CD4-positive, CD25-positive, alpha-beta regulatory T cell (primary cell): ENCODE measurements around the gene RACGAP1. TPM values are rescaled to one million over a fixed set of nuclear protein-coding genes. Genes with fewer than 3 reads are reported as not detected.

Experiments
- ATAC-seq, 2 donors: fragments of 150-1000 bp; cut with Tn5 transposase; one replicate each; pipeline ENCODE4 v1.10.0; 2021; ENCODE audit warnings: low read depth in 2 of 2, moderate number of reproducible peaks in 2 of 2, moderate library complexity in 1 of 2
- DNase-seq, 3 donors: peaks; one replicate each; pipeline versions ENCODE4 v3.0.0 to v3.0.0-alpha.2; 2012 to 2022; ENCODE audit warnings: mixed read lengths in 1 of 3
- H3K27ac ChIP-seq: one replicate; pipeline ENCODE4 v1.7.0; 2013; ENCODE audit warnings: mild to moderate bottlenecking, low read length; ENCODE audit not compliant: insufficient read depth, poor library complexity, severe bottlenecking
- H3K27me3 ChIP-seq: one replicate; pipeline ENCODE4 v1.7.0; 2013; ENCODE audit warnings: low read length; ENCODE audit not compliant: control insufficient read depth, insufficient read depth
- H3K36me3 ChIP-seq: one replicate; pipeline ENCODE4 v1.7.0; 2013; ENCODE audit warnings: mild to moderate bottlenecking, low read length, moderate library complexity; ENCODE audit not compliant: control insufficient read depth, insufficient read depth
- H3K4me1 ChIP-seq: 2 replicates; pipeline ENCODE4 v1.7.0; 2013; ENCODE audit warnings: mild to moderate bottlenecking, low read length; ENCODE audit not compliant: insufficient read depth, control insufficient read depth, poor library complexity, severe bottlenecking
- H3K4me3 ChIP-seq: one replicate; pipeline ENCODE4 v1.7.0; 2013; ENCODE audit warnings: low read depth, mild to moderate bottlenecking, low read length, moderate library complexity
- H3K9me3 ChIP-seq, 2 experiments: 1 replicate in 1 of 2; 2 replicates in 1 of 2; pipeline ENCODE4 v1.7.0; 2013; ENCODE audit warnings: low read length in 2 of 2, mild to moderate bottlenecking in 1 of 2, moderate library complexity in 1 of 2; ENCODE audit not compliant: control insufficient read depth in 2 of 2
- H3K27ac Mint-ChIP-seq, 3 donors: one replicate each; pipeline ENCODE4 v1.8.0; 2020 to 2022; ENCODE audit warnings: mild to moderate bottlenecking in 3 of 3, mixed read lengths in 3 of 3, moderate library complexity in 2 of 3
- H3K27me3 Mint-ChIP-seq: one replicate; pipeline ENCODE4 v1.8.0; 2022; ENCODE audit warnings: mild to moderate bottlenecking, mixed read lengths
- H3K36me3 Mint-ChIP-seq: one replicate; pipeline ENCODE4 v1.8.0; 2020; ENCODE audit warnings: mixed read lengths
- H3K4me1 Mint-ChIP-seq, 4 donors: one replicate each; pipeline ENCODE4 v1.8.0; 2020 to 2022; ENCODE audit warnings: mixed read lengths in 4 of 4, mild to moderate bottlenecking in 1 of 4
- H3K4me3 Mint-ChIP-seq, 4 donors: one replicate each; pipeline ENCODE4 v1.8.0; 2020 to 2022; ENCODE audit warnings: mild to moderate bottlenecking in 4 of 4, mixed read lengths in 4 of 4, moderate library complexity in 3 of 4
- H3K9me3 Mint-ChIP-seq, 7 donors: one replicate each; pipeline ENCODE4 v1.8.0; 2020 to 2022; ENCODE audit warnings: mixed read lengths in 7 of 7, mild to moderate bottlenecking in 3 of 7, moderate library complexity in 2 of 7
- polyA plus RNA-seq, 4 donors: library from polyadenylated mRNA; unstranded; fragments of 300-500 nt; fragmentation: Illumina TruSeq; gene quantifications; one replicate each; pipeline ENCODE4 v1.2.3, GENCODE V29; 2021
- total RNA-seq: library from RNA; stranded (reverse); gene quantifications from one replicate; pipeline ENCODE4 v1.2.3, GENCODE V29; 2022

RACGAP1 gene
- total and polyA plus RNA-seq, 5 donors from 2014 or later = 17.1 to 22.9 (median 17.4) TPM

GRCh38 chr12:50053583-50053982 is 28.3 kb upstream of the RACGAP1 start:
- Histone ChIP-seq H3K4me1 (peaks cover 31% of the 10 kb centered on the region), H3K9me3 (no peaks in the 10 kb centered on the region), H3K27ac (no peak overlapping the region), H3K27me3 (peaks cover 25% of the 10 kb centered on the region), H3K36me3 (no peaks in the 10 kb centered on the region), H3K4me3 (no peak overlapping the region)
- Mint-ChIP-seq H3K27me3 (peaks cover 63% of the 10 kb centered on the region), H3K36me3 (no peaks in the 10 kb centered on the region), H3K4me1 (peaks cover 0 to 32% (median 17%) of the 10 kb centered on the region in 4 donors), H3K4me3 (peak overlapping the region in 1 of 4 donors; percentile 40), H3K27ac (no peak overlapping the region), H3K9me3 (peaks cover 0 to 2% (median 0%) of the 10 kb centered on the region in 7 donors)
- no peak for ATAC-seq
- no peak for DNase-seq

GRCh38 chr12:50052964-50053363 is 27.7 kb upstream of the RACGAP1 start:
- peak overlapping the region in 1 of 4 donors; percentile 40 for H3K4me3 Mint-ChIP-seq
- H3K27ac Mint-ChIP-seq = no peak overlapping the region
- H3K9me3 Mint-ChIP-seq = peaks cover 0 to 2% (median 0%) of the 10 kb centered on the region in 7 donors
- H3K27me3 Mint-ChIP-seq = peaks cover 69% of the 10 kb centered on the region
- H3K27me3 ChIP-seq = peaks cover 26% of the 10 kb centered on the region
- peaks cover 26% of the 10 kb centered on the region for H3K4me1 ChIP-seq
- H3K9me3 ChIP-seq = no peaks in the 10 kb centered on the region
- peaks cover 0 to 28% (median 17%) of the 10 kb centered on the region in 4 donors for H3K4me1 Mint-ChIP-seq
- H3K36me3 Mint-ChIP-seq = no peaks in the 10 kb centered on the region
- no peaks in the 10 kb centered on the region for H3K36me3 ChIP-seq
- no peak overlapping the region for H3K27ac ChIP-seq
- H3K4me3 ChIP-seq = no peak overlapping the region
- no peak for DNase-seq
- no peak for ATAC-seq

- Histone ChIP-seq H3K4me1 (peaks cover 23% of the 10 kb centered on the region), H3K36me3 (no peaks in the 10 kb centered on the region), H3K9me3 (no peaks in the 10 kb centered on the region), H3K27me3 (peaks cover 31% of the 10 kb centered on the region), H3K4me3 (no peak overlapping the region), H3K27ac (no peak overlapping the region)
- Mint-ChIP-seq H3K27ac (no peak overlapping the region), H3K9me3 (peaks cover 0 to 2% (median 0%) of the 10 kb centered on the region in 7 donors), H3K27me3 (peaks cover 74% of the 10 kb centered on the region), H3K4me3 (no peak overlapping the region), H3K4me1 (peaks cover 0 to 27% (median 17%) of the 10 kb centered on the region in 4 donors), H3K36me3 (no peaks in the 10 kb centered on the region)
- no peak for ATAC-seq
- DNase-seq = no peak
These were observed 27.2 kb upstream of the RACGAP1 start for GRCh38 chr12:50052544-50052943.

- no peak overlapping the region for H3K4me3 ChIP-seq
- no peak overlapping the region for H3K27ac ChIP-seq
- no peaks in the 10 kb centered on the region for H3K9me3 ChIP-seq
- no peaks in the 10 kb centered on the region for H3K36me3 Mint-ChIP-seq
- H3K4me3 Mint-ChIP-seq = no peak overlapping the region
- H3K27me3 Mint-ChIP-seq = peaks cover 70% of the 10 kb centered on the region
- peaks cover 27% of the 10 kb centered on the region for H3K27me3 ChIP-seq
- H3K36me3 ChIP-seq = no peaks in the 10 kb centered on the region
- H3K27ac Mint-ChIP-seq = peak overlapping the region in 1 of 3 donors; percentile 52
- peaks cover 0 to 17% (median 7%) of the 10 kb centered on the region in 4 donors for H3K4me1 Mint-ChIP-seq
- no peak for DNase-seq
- no peak for ATAC-seq
- peaks cover 14% of the 10 kb centered on the region for H3K4me1 ChIP-seq
- H3K9me3 Mint-ChIP-seq = peaks cover 0 to 2% (median 0%) of the 10 kb centered on the region in 7 donors
These were observed 26.0 kb upstream of the RACGAP1 start for GRCh38 chr12:50051101-50051806.

GRCh38 chr12:50050410-50051098 is 25.3 kb upstream of the RACGAP1 start:
- Mint-ChIP-seq H3K27ac (no peak overlapping the region), H3K36me3 (no peaks in the 10 kb centered on the region), H3K27me3 (peaks cover 63% of the 10 kb centered on the region), H3K4me3 (no peak overlapping the region), H3K9me3 (peaks cover 0 to 2% (median 0%) of the 10 kb centered on the region in 7 donors), H3K4me1 (peaks cover 0 to 10% (median 1%) of the 10 kb centered on the region in 4 donors)
- Histone ChIP-seq H3K4me1 (peaks cover 7% of the 10 kb centered on the region), H3K4me3 (no peak overlapping the region), H3K27me3 (peaks cover 27% of the 10 kb centered on the region), H3K36me3 (no peaks in the 10 kb centered on the region), H3K9me3 (no peaks in the 10 kb centered on the region), H3K27ac (no peak overlapping the region)
- no peak for ATAC-seq
- no peak for DNase-seq

- Histone ChIP-seq H3K4me3 (no peak overlapping the region), H3K27me3 (peaks cover 27% of the 10 kb centered on the region), H3K9me3 (no peaks in the 10 kb centered on the region), H3K4me1 (peaks cover 5% of the 10 kb centered on the region), H3K27ac (no peak overlapping the region), H3K36me3 (no peaks in the 10 kb centered on the region)
- no peak for ATAC-seq
- H3K4me1 Mint-ChIP-seq = peaks cover 0 to 10% (median 1%) of the 10 kb centered on the region in 4 donors
- H3K9me3 Mint-ChIP-seq = peaks cover 0 to 2% (median 0%) of the 10 kb centered on the region in 7 donors
- peaks cover 63% of the 10 kb centered on the region for H3K27me3 Mint-ChIP-seq
- H3K36me3 Mint-ChIP-seq = no peaks in the 10 kb centered on the region
- DNase-seq = no peak
- H3K27ac Mint-ChIP-seq = no peak overlapping the region
- H3K4me3 Mint-ChIP-seq = no peak overlapping the region
These were observed 24.8 kb upstream of the RACGAP1 start for GRCh38 chr12:50050119-50050385.

GRCh38 chr12:50049254-50050118 is 24.2 kb upstream of the RACGAP1 start:
- peaks cover 0 to 10% (median 1%) of the 10 kb centered on the region in 4 donors for H3K4me1 Mint-ChIP-seq
- DNase-seq (no peak), ATAC-seq (no peak)
- Histone ChIP-seq H3K4me1 (peaks cover 5% of the 10 kb centered on the region), H3K27ac (no peak overlapping the region), H3K4me3 (no peak overlapping the region), H3K27me3 (peaks cover 27% of the 10 kb centered on the region), H3K9me3 (no peaks in the 10 kb centered on the region), H3K36me3 (no peaks in the 10 kb centered on the region)
- no peaks in the 10 kb centered on the region for H3K36me3 Mint-ChIP-seq
- peaks cover 63% of the 10 kb centered on the region for H3K27me3 Mint-ChIP-seq
- H3K4me3 Mint-ChIP-seq = no peak overlapping the region
- peaks cover 0 to 2% (median 0%) of the 10 kb centered on the region in 7 donors for H3K9me3 Mint-ChIP-seq
- H3K27ac Mint-ChIP-seq = no peak overlapping the region
